Mononuclear cell (primary cell): Measurements from ENCODE around the gene TIMP3. TPM values are rescaled to one million over a fixed set of nuclear protein-coding genes. Genes with fewer than 3 reads are reported as not detected.

ENCODE experiments used
- H3K27me3 ChIP-seq: 2 replicates; pipeline ENCODE4 v1.6.0; 2011; ENCODE audit warnings: low read length, control low read depth; ENCODE audit not compliant: insufficient read depth
- H3K4me1 ChIP-seq: 2 replicates; pipeline ENCODE4 v1.5.1; 2011; ENCODE audit warnings: mild to moderate bottlenecking, low read length, control low read depth; ENCODE audit not compliant: insufficient read depth
- H3K4me3 ChIP-seq: 2 replicates; pipeline ENCODE4 v1.5.1; 2011; ENCODE audit warnings: mild to moderate bottlenecking, low read length, moderate library complexity
- H3K9me3 ChIP-seq: 2 replicates; pipeline ENCODE4 v1.5.1; 2011; ENCODE audit warnings: low read depth, mild to moderate bottlenecking, control low read depth, low read length
- total RNA-seq: library from RNA; depleted of rRNA; stranded (reverse); fragments of >200 nt; gene quantifications from one replicate; pipeline ENCODE4 v1.2.3, GENCODE V29; 2012

Gene TIMP3
- total RNA-seq, 1 donor = 0.21 TPM

DNA sequence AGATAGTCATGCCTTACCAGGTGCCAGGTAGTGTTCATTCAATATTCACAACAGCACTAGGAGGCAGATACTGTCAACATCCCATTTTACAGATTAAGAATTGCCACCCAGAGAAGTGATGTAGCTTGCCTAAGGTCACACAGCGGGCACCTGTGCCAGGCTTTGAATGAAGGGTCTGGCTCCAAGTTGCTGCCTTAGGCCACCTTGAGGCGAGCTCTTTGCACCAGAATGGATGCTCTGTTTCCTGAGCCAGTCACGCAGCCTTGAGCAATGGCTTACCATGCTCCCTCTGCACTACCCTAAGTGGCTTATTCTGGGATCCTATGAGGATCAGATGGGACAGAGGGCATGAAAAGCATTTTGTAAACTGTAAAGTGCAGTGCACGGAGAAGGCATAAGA, 25.1 kb upstream of the TIMP3 start:
- Histone ChIP-seq H3K9me3 (no peaks in the 10 kb centered on the region), H3K27me3 (no peaks in the 10 kb centered on the region), H3K4me1 (no peaks in the 10 kb centered on the region), H3K4me3 (no peak overlapping the region)

DNA sequence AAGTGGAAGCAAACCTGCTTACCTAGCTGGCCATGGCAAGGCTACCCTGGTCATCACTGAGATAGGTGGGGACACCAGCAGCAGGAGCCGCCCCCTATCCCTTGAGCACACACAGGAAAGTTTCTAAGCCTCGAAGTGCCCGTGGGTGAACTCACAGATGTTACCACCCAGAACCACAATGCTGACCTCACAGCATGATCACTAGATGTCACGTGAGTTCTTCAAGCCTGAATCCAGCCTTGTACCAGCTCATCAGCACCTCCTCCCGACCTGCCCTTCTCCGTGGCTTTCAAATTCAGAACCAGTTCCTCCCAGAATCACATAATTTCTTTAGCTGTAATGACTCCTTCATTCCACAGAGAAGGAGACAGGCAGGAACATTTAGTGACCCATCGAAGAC, 24.7 kb upstream of the TIMP3 start:
- H3K9me3 ChIP-seq = no peaks in the 10 kb centered on the region
- no peaks in the 10 kb centered on the region for H3K27me3 ChIP-seq
- H3K4me3 ChIP-seq = no peak overlapping the region
- H3K4me1 ChIP-seq = no peaks in the 10 kb centered on the region

DNA sequence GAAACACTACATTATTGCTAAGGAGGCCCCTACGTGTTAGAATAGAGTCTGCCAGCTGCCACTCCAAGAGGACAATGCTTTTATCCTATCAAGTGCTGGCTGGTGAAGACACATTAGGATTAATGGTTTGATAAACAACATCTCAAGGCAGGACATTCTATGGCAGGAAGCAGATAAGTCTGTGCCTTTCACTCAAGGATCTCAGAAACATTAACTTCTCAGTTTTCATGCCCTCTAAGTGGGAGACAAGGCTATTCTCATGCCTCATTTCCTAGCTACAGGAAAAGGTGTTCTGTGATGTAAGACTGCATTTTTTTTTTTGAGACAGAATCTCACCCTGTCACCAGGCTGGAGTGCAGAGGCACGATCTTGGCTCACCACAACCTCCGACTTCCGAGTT, 23.5 kb upstream of the TIMP3 start:
- H3K9me3 ChIP-seq = no peaks in the 10 kb centered on the region

GRCh38 chr22:32780726-32781310, 20.7 kb upstream of the TIMP3 start:
- H3K4me1 ChIP-seq = no peaks in the 10 kb centered on the region
- H3K27me3 ChIP-seq = no peaks in the 10 kb centered on the region
- H3K9me3 ChIP-seq = no peaks in the 10 kb centered on the region
- no peak overlapping the region for H3K4me3 ChIP-seq

More for the DNA sequence above, 23.5 kb upstream of the TIMP3 start:
- Histone ChIP-seq H3K4me1 (no peaks in the 10 kb centered on the region), H3K4me3 (no peak overlapping the region), H3K27me3 (no peaks in the 10 kb centered on the region)

GRCh38 chr22:32781695-32782094, 19.8 kb upstream of the TIMP3 start:
- no peaks in the 10 kb centered on the region for H3K27me3 ChIP-seq
- no peaks in the 10 kb centered on the region for H3K9me3 ChIP-seq
- H3K4me1 ChIP-seq = no peaks in the 10 kb centered on the region
- H3K4me3 ChIP-seq = no peak overlapping the region

GRCh38 chr22:32785321-32786026, 16.0 kb upstream of the TIMP3 start:
- Histone ChIP-seq H3K4me3 (no peak overlapping the region), H3K9me3 (no peaks in the 10 kb centered on the region), H3K4me1 (no peaks in the 10 kb centered on the region), H3K27me3 (no peaks in the 10 kb centered on the region)

DNA sequence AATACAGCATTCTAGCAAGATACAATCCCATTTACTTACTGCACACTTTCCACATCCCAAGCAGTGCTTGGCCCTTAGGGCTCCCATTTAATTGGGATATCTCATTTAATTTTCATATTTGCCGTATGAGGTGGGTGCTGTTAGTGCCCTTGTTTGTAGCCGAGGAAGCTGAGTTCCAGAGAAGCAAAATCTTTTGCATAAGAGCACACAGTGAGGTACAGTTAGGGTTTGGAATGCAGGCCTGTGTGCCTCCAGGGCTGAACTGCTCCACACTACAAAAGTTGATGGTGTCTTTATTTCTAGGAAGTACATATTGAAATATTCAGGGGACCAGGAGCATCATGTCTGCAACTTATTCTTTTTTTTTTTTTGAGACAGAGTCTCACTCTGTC, 15.5 kb upstream of the TIMP3 start:
- no peaks in the 10 kb centered on the region for H3K4me1 ChIP-seq

DNA sequence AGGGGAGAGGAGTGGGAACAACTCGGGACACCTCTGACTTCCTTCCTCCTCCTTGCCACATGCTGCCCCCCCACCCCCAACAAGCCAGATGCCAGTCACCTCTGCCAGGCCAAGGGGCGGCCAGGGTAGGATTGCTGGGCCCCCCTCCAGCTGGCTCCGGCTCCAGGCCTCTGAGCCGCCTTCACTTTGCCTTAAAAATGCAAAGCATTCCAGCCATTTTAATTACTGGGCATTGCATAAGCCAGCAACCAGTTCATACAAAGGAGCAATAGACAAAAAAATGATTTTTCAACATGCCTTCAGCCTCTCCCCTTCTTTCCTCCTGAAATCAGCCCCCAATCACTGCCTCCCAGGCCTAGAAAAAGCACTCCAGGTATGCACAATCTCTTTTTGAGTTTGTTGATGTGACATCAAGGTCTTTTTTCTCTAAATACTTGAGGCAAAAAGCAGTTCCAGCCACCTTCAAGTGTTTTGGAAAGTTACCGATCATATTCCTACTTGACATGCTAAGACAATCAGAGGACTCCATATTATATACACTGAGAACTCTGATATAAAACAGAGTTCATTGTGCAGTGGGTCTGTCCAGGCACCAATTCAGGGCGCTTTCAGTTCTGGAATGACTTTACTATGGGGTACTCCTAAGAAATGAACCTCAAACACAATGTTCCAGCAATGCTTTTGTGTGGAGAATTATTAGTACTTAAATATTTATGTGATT, 12.4 kb upstream of the TIMP3 start:
- Histone ChIP-seq H3K4me3 (no peak overlapping the region), H3K27me3 (no peaks in the 10 kb centered on the region), H3K9me3 (no peaks in the 10 kb centered on the region), H3K4me1 (no peaks in the 10 kb centered on the region)

More for the DNA sequence above, 15.5 kb upstream of the TIMP3 start:
- Histone ChIP-seq H3K4me3 (no peak overlapping the region), H3K9me3 (no peaks in the 10 kb centered on the region), H3K27me3 (no peaks in the 10 kb centered on the region)

DNA sequence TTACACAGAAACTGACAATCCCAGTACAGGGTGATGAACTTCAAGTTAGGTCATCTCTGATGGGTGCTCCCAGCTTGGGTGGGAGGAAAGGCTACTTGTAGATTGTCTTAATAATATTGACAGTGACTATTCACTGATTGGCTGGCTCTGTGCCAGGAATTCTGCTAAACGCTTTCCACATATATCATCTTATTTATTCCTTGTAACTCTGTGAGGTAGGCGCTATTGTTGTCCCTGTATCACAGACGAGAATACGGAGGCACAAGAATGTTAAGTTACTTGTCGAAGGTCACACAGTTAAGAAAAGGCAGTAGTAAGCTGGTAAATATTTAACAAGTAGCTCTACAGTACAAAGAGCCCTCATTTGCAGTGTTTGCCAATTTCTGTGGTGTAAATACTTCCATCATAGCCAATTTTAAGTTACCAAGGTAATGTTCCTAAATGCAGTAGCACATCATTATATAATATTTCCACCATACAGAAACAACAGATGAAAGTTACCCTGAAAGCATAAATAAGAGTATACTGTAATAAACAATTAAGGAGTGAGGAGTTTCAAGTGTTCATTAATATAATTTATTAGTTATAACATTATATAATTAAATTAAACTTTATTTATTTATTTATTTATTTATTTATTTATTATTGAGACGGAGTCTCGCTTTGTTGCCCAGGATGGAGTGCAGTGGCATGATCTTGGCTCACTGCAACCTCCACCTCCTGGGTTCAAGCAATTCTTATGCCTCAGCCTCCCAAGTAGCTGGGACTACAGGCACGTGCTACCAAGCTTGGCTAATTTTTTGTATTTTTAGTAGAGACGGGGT, 11.5 kb upstream of the TIMP3 start:
- H3K4me1 ChIP-seq = no peaks in the 10 kb centered on the region
- H3K4me3 ChIP-seq = no peak overlapping the region
- no peaks in the 10 kb centered on the region for H3K27me3 ChIP-seq
- H3K9me3 ChIP-seq = no peaks in the 10 kb centered on the region

GRCh38 chr22:32791056-32791455, 10.4 kb upstream of the TIMP3 start:
- no peaks in the 10 kb centered on the region for H3K27me3 ChIP-seq
- H3K4me3 ChIP-seq = no peak overlapping the region
- no peaks in the 10 kb centered on the region for H3K4me1 ChIP-seq
- H3K9me3 ChIP-seq = no peaks in the 10 kb centered on the region

DNA sequence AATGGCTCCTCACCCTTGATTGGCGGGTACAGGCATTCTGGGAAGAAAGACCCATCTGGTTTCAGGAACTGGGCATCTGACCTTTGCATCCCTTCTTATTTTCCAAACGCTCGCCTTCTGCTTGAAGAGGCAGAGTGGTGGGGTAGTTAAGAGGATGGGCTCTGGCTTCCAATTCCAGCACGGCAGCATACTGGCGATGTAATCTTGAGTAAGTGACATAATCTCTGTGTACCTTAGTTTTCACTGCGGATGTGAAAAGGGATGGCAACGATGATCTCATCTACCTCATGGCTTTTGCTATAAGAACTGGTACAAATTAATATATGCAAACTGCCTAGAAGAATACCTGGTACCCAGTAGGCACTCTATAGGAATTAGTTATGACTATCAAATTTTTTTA, 10.0 kb upstream of the TIMP3 start:
- Histone ChIP-seq H3K4me1 (no peaks in the 10 kb centered on the region), H3K4me3 (no peak overlapping the region), H3K27me3 (no peaks in the 10 kb centered on the region), H3K9me3 (no peaks in the 10 kb centered on the region)

GRCh38 chr22:32793589-32793988, 7.9 kb upstream of the TIMP3 start:
- H3K9me3 ChIP-seq = no peaks in the 10 kb centered on the region
- H3K4me1 ChIP-seq = no peaks in the 10 kb centered on the region
- H3K4me3 ChIP-seq = no peak overlapping the region
- H3K27me3 ChIP-seq = no peaks in the 10 kb centered on the region

DNA sequence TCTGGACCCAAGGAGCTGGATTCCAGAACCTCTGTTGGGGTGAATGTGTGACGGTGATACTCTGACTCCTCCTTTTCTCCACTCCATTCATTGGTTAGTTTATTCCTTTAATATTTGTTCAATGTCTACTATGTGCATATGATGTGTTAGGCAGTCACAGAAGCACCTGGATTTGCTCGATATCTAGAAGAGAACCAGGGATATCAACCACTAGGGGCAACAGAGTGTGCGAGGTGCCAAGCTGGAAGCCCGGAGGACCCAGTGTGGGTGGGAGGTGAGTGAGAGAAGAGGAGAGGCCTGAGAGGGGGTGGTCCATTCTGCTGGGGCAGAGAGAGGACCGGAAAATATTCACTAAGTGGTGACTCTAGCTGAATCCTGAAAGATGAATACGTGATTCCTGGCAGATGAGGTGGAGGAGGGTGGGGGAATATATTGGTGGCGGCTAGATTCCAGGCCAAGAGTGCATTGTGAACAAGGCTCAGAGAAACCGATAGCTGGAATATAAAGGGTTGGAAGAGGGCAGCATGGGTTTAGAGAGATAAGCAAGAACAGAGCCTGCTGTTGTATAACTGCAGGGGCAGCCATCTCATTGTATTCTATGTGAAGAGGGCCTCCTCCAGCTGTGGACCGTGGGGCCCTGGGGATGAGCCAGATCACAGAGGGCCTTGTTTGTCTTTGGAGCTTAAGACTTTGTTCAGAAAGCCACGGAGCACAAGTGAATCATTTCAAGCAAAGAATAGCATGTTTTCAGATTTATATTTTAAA, 6.9 kb upstream of the TIMP3 start:
- no peaks in the 10 kb centered on the region for H3K9me3 ChIP-seq
- no peak overlapping the region for H3K4me3 ChIP-seq
- no peaks in the 10 kb centered on the region for H3K27me3 ChIP-seq
- no peaks in the 10 kb centered on the region for H3K4me1 ChIP-seq

DNA sequence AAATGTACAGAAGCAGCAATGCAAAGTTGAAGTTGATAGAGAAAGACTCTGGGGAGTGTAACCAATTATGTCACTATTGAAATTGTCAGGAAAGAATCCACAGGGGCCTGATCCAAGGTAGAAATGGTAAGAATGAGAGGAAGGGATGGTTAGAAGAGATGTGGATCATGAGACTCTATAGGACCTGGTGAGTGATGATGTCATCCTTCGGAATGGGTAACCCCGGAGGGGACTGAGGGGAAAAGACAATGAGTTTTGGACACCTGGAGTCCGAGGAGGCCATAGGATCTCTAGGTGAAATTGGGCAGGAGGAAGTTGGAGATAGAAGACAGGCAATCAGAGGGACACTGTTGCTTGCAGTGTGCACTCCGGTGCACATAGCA, 6.3 kb upstream of the TIMP3 start:
- no peaks in the 10 kb centered on the region for H3K9me3 ChIP-seq
- no peak overlapping the region for H3K4me3 ChIP-seq
- peaks cover under 1% of the 10 kb centered on the region for H3K27me3 ChIP-seq
- H3K4me1 ChIP-seq = no peaks in the 10 kb centered on the region
